Measurements from ENCODE around the gene SH3BP4.

DNA sequence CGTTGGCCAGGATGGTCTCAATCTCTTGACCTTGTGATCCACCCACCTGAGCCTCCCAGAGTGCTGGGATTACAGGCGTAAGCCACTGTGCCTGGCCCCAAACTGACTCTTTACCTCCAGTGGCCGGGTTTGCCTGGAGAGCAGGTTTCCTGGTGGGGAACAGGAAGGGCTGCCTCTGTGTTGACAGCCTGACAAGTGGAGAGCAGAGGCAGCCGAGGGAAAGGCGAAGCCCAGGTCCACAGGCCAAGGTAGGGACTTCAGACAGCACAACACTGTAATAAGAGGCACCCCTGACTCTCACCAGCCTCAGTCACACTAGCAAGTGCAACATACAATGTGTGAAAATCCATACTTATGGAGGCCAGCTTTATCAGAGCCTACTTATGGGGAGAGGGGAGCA lies 16.5 kb upstream of the SH3BP4 start:
- TF ChIP-seq, protein P1, sequence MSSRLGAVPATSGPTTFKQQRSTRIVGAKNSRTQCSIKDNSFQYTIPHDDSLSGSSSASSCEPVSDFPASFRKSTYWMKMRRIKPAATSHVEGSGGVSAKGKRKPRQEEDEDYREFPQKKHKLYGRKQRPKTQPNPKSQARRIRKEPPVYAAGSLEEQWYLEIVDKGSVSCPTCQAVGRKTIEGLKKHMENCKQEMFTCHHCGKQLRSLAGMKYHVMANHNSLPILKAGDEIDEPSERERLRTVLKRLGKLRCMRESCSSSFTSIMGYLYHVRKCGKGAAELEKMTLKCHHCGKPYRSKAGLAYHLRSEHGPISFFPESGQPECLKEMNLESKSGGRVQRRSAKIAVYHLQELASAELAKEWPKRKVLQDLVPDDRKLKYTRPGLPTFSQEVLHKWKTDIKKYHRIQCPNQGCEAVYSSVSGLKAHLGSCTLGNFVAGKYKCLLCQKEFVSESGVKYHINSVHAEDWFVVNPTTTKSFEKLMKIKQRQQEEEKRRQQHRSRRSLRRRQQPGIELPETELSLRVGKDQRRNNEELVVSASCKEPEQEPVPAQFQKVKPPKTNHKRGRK (CRISPR knock-in tag; IDR thresholded peaks at IDR 0.05), result no peak
- TF ChIP-seq ZNF274 (CRISPR knock-in tag; IDR thresholded peaks at IDR 0.05), result no peak
- TF ChIP-seq, protein P2, sequence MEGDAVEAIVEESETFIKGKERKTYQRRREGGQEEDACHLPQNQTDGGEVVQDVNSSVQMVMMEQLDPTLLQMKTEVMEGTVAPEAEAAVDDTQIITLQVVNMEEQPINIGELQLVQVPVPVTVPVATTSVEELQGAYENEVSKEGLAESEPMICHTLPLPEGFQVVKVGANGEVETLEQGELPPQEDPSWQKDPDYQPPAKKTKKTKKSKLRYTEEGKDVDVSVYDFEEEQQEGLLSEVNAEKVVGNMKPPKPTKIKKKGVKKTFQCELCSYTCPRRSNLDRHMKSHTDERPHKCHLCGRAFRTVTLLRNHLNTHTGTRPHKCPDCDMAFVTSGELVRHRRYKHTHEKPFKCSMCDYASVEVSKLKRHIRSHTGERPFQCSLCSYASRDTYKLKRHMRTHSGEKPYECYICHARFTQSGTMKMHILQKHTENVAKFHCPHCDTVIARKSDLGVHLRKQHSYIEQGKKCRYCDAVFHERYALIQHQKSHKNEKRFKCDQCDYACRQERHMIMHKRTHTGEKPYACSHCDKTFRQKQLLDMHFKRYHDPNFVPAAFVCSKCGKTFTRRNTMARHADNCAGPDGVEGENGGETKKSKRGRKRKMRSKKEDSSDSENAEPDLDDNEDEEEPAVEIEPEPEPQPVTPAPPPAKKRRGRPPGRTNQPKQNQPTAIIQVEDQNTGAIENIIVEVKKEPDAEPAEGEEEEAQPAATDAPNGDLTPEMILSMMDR (CRISPR knock-in tag; IDR thresholded peaks at IDR 0.05), result no peak

Data from HepG2 (cell line).